BJ (cell line): Measurements from ENCODE around the gene KRTAP22-2. TPM values are rescaled to one million over a fixed set of nuclear protein-coding genes. Genes with fewer than 3 reads are reported as not detected.

Source experiments
- CTCF ChIA-PET: fragments of 350-600 bp; formaldehyde crosslinking; extraction: SDS; loops from one replicate; lab custom pipeline; 2021; ENCODE audit warnings: antibody characterized with exemption, inconsistent platforms; lab: Yijun Ruan, JAX
- POLR2A ChIA-PET: fragments of 300-600 bp; sonication (Branson Sonifier 250); formaldehyde crosslinking; extraction: SDS; loops from one replicate; lab custom pipeline; 2021; ENCODE audit warnings: antibody characterized with exemption; lab: Charles Lee
- DNase-seq: peaks from one replicate; pipeline ENCODE4 v3.0.0-alpha.2; 2011; ENCODE audit warnings: low read depth
- H3K27me3 ChIP-seq: 2 replicates; pipeline ENCODE4 v1.6.0; 2011; ENCODE audit warnings: low read length; ENCODE audit not compliant: control insufficient read depth, insufficient read depth
- H3K36me3 ChIP-seq: 2 replicates; pipeline ENCODE4 v1.5.1; 2011; ENCODE audit warnings: low read length; ENCODE audit not compliant: control insufficient read depth, insufficient read depth
- H3K4me3 ChIP-seq: 2 replicates; pipeline ENCODE4 v1.5.1; 2011; ENCODE audit warnings: low read depth, mild to moderate bottlenecking, control low read depth, low read length
- CTCF ChIP-seq: IDR thresholded peaks from 2 replicates; pipeline ENCODE4 v1.5.1; 2011; ENCODE audit warnings: low read depth, mild to moderate bottlenecking, control low read depth, inconsistent platforms, low read length, moderate library complexity; ENCODE audit not compliant: insufficient read depth
- polyA plus RNA-seq: library from polyadenylated mRNA; depleted of rRNA; stranded (reverse); fragments of >200 nt; gene quantifications from 2 replicates; pipeline ENCODE4 v1.2.3, GENCODE V29; 2011

KRTAP22-2 gene
- polyA plus RNA-seq, 1 experiment = not detected

- no peaks in the 10 kb centered on the region for H3K36me3 ChIP-seq
- no peak overlapping the region for H3K4me3 ChIP-seq
- ChIA-PET CTCF (no interaction called here), POLR2A (no interaction called here)
- DNase-seq = no peak
- H3K27me3 ChIP-seq = no peaks in the 10 kb centered on the region
- no peak for TF ChIP-seq CTCF
These were observed 12.4 kb downstream of the KRTAP22-2 start for GRCh38 chr21:30577766-30578165.

GRCh38 chr21:30567617-30568016 lies 22.6 kb downstream of the KRTAP22-2 start:
- ChIA-PET CTCF (no interaction called here), POLR2A (no interaction called here)
- H3K36me3 ChIP-seq = no peaks in the 10 kb centered on the region
- H3K4me3 ChIP-seq = no peak overlapping the region
- no peak for DNase-seq
- no peak for TF ChIP-seq CTCF
- H3K27me3 ChIP-seq = no peaks in the 10 kb centered on the region

- ChIA-PET POLR2A (no interaction called here), CTCF (no interaction called here)
- Histone ChIP-seq H3K27me3 (no peaks in the 10 kb centered on the region), H3K36me3 (no peaks in the 10 kb centered on the region), H3K4me3 (no peak overlapping the region)
- no peak for DNase-seq
- TF ChIP-seq CTCF = no peak
These were observed 26.6 kb downstream of the KRTAP22-2 start for GRCh38 chr21:30563630-30564029.

GRCh38 chr21:30563072-30563471 lies 27.1 kb downstream of the KRTAP22-2 start:
- no peak overlapping the region for H3K4me3 ChIP-seq
- CTCF ChIA-PET = no interaction called here
- no peaks in the 10 kb centered on the region for H3K27me3 ChIP-seq

GRCh38 chr21:30561957-30562356 lies 28.2 kb downstream of the KRTAP22-2 start:
- ChIA-PET POLR2A (no interaction called here), CTCF (no interaction called here)
- H3K27me3 ChIP-seq = no peaks in the 10 kb centered on the region
- DNase-seq = no peak
- H3K4me3 ChIP-seq = no peak overlapping the region
- TF ChIP-seq CTCF = no peak
- H3K36me3 ChIP-seq = no peaks in the 10 kb centered on the region

More at GRCh38 chr21:30563072-30563471, 27.1 kb downstream of the KRTAP22-2 start:
- POLR2A ChIA-PET = no interaction called here
- DNase-seq = no peak
- TF ChIP-seq CTCF = no peak
- no peaks in the 10 kb centered on the region for H3K36me3 ChIP-seq
